MM.1S (cell line): ENCODE data around the gene AMZ1.

Experiments used
- DNase-seq: peaks from one replicate; pipeline ENCODE4 v3.0.0-alpha.2; 2015
- H2AFZ ChIP-seq: fragments of 300-600 bp; sonication (generic); 2 replicates; pipeline ENCODE4 v1.6.0; 2016; ENCODE audit warnings: antibody characterized with exemption, low read length
- H3F3A ChIP-seq: fragments of 300-600 bp; sonication (generic); 2 replicates; pipeline ENCODE4 v1.6.1; 2016; ENCODE audit warnings: mild to moderate bottlenecking, antibody characterized with exemption, low read length, moderate library complexity, mixed read lengths; ENCODE audit not compliant: insufficient read depth
- H3K27ac ChIP-seq: fragments of 300-600 bp; sonication (generic); 2 replicates; pipeline ENCODE4 v1.5.1; 2016; ENCODE audit warnings: mild to moderate bottlenecking, low read length
- H3K27me3 ChIP-seq: fragments of 300-600 bp; sonication (generic); replicated peaks from 2 replicates; pipeline ENCODE4 v1.6.0; 2016; ENCODE audit warnings: low read length; ENCODE audit not compliant: insufficient read depth
- H3K36me3 ChIP-seq: fragments of 300-600 bp; sonication (generic); replicated peaks from 2 replicates; pipeline ENCODE4 v1.6.1; 2016; ENCODE audit warnings: mild to moderate bottlenecking, low read length, mixed read lengths; ENCODE audit not compliant: insufficient read depth
- H3K4me1 ChIP-seq: fragments of 300-600 bp; sonication (generic); 2 replicates; pipeline ENCODE4 v1.6.1; 2016; ENCODE audit warnings: low read length, mixed read lengths
- H3K4me2 ChIP-seq: fragments of 300-600 bp; sonication (generic); 2 replicates; pipeline ENCODE4 v1.6.0; 2016; ENCODE audit warnings: low read depth, low read length
- H3K4me3 ChIP-seq: fragments of 300-600 bp; sonication (generic); 2 replicates; pipeline ENCODE4 v1.5.1; 2016; ENCODE audit warnings: low read length, mixed read lengths
- H3K79me2 ChIP-seq: fragments of 300-600 bp; sonication (generic); 2 replicates; pipeline ENCODE4 v1.6.1; 2016; ENCODE audit warnings: mixed run types, low read length, mixed read lengths
- H3K9ac ChIP-seq: fragments of 300-600 bp; sonication (generic); 2 replicates; pipeline ENCODE4 v1.6.1; 2016; ENCODE audit warnings: low read length, mixed read lengths
- H3K9me2 ChIP-seq: fragments of 300-600 bp; sonication (generic); replicated peaks from 2 replicates; pipeline ENCODE4 v1.6.1; 2016; ENCODE audit warnings: mild to moderate bottlenecking, low read length, mixed read lengths; ENCODE audit not compliant: insufficient read depth
- H3K9me3 ChIP-seq: fragments of 300-600 bp; sonication (generic); replicated peaks from 2 replicates; pipeline ENCODE4 v1.6.1; 2016; ENCODE audit warnings: mild to moderate bottlenecking, low read length, mixed read lengths; ENCODE audit not compliant: insufficient read depth
- H4K20me1 ChIP-seq: fragments of 300-600 bp; sonication (generic); 2 replicates; pipeline ENCODE4 v1.6.1; 2016; ENCODE audit warnings: mild to moderate bottlenecking, low read length, moderate library complexity, mixed read lengths; ENCODE audit not compliant: insufficient read depth
- CTCF ChIP-seq: fragments of 300-600 bp; sonication (generic); IDR thresholded peaks from 2 replicates; pipeline ENCODE4 v1.5.1; 2016; ENCODE audit warnings: antibody characterized with exemption, low read length, mixed read lengths
- EZH2 ChIP-seq: fragments of 300-600 bp; sonication (generic); optimal IDR thresholded peaks from 2 replicates; pipeline ENCODE3; 2017; ENCODE audit warnings: low read depth, mild to moderate bottlenecking, antibody characterized with exemption, low read length, mixed read lengths
- EZH2phosphoT487 ChIP-seq: fragments of 300-600 bp; sonication (generic); IDR thresholded peaks from 2 replicates; pipeline ENCODE4 v1.6.1; 2018; ENCODE audit warnings: antibody characterized with exemption, low read length

Gene AMZ1

GRCh38 chr7:2639695-2640481, 48.1 kb upstream of the AMZ1 start:
- no peaks in the 10 kb centered on the region for H3K79me2 ChIP-seq

GRCh38 chr7:2640482-2640830, 47.5 kb upstream of the AMZ1 start:
- H3K4me3 ChIP-seq, result no peak overlapping the region
- no peaks in the 10 kb centered on the region for H3K9me2 ChIP-seq
- H3K27me3 ChIP-seq, result peaks cover 86% of the 10 kb centered on the region
- H3K79me2 ChIP-seq, result no peaks in the 10 kb centered on the region
- no peaks in the 10 kb centered on the region for H3F3A ChIP-seq
- no peak overlapping the region for H3K27ac ChIP-seq
- H3K36me3 ChIP-seq, result no peaks in the 10 kb centered on the region
- no peak overlapping the region for H3K4me2 ChIP-seq
- no peak overlapping the region for H3K9ac ChIP-seq
- no peaks in the 10 kb centered on the region for H4K20me1 ChIP-seq
- no peaks in the 10 kb centered on the region for H3K9me3 ChIP-seq
- no peak overlapping the region for H2AFZ ChIP-seq
- TF ChIP-seq EZH2phosphoT487 (no peak), CTCF (no peak), EZH2 (no peak)
- DNase-seq, result no peak
- no peaks in the 10 kb centered on the region for H3K4me1 ChIP-seq

More at GRCh38 chr7:2639695-2640481, 48.1 kb upstream of the AMZ1 start:
- Histone ChIP-seq H3K27ac (no peak overlapping the region), H3K4me1 (no peaks in the 10 kb centered on the region), H3K9ac (no peak overlapping the region), H2AFZ (no peak overlapping the region), H3F3A (no peaks in the 10 kb centered on the region), H3K9me2 (no peaks in the 10 kb centered on the region), H3K4me2 (no peak overlapping the region), H3K4me3 (no peak overlapping the region), H3K36me3 (no peaks in the 10 kb centered on the region), H3K9me3 (no peaks in the 10 kb centered on the region), H4K20me1 (no peaks in the 10 kb centered on the region), H3K27me3 (peaks cover 86% of the 10 kb centered on the region)
- no peak for DNase-seq
- no peak for TF ChIP-seq EZH2
- TF ChIP-seq EZH2phosphoT487, result no peak
- TF ChIP-seq CTCF, result no peak

DNA sequence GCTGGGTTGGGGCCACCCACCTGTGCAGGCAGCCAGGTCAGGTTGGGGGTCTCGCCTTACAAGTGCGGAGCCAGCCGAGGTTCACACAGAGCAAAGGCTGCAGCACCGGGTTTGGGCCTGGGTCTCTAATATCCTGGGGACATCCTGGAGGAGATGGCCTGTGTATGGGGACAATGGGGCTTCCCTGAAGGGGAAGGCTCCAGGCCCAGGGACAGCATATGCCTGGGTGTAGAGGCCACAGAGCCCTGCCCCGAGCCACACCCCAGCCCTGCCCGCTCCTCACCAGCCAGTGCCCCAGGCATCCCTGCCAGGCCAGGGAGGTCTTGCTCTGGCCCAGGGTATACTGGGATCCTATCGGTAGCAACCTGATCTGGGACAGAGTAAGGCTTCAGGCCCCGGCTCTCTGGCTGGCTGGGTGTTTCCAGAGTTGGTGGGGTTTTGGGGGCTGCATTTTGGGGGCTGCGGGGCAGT, 47.1 kb upstream of the AMZ1 start:
- Histone ChIP-seq H3K9ac (no peak overlapping the region), H3K79me2 (no peaks in the 10 kb centered on the region), H3K9me3 (no peaks in the 10 kb centered on the region), H3K9me2 (no peaks in the 10 kb centered on the region), H3K4me2 (no peak overlapping the region), H3K27me3 (peaks cover 84% of the 10 kb centered on the region), H3K4me1 (no peaks in the 10 kb centered on the region), H3F3A (no peaks in the 10 kb centered on the region), H3K27ac (no peak overlapping the region), H2AFZ (no peak overlapping the region), H4K20me1 (no peaks in the 10 kb centered on the region), H3K36me3 (no peaks in the 10 kb centered on the region), H3K4me3 (no peak overlapping the region)
- no peak for TF ChIP-seq CTCF
- TF ChIP-seq EZH2, result no peak
- no peak for TF ChIP-seq EZH2phosphoT487
- DNase-seq, result no peak
